ENCODE data around the gene MSANTD7. TPM values are rescaled to one million over a fixed set of nuclear protein-coding genes. Genes with fewer than 3 reads are reported as not detected.

Gene MSANTD7
- total RNA-seq, 2 experiments from 2014 or later = 16.1 to 18.1 TPM

DNA sequence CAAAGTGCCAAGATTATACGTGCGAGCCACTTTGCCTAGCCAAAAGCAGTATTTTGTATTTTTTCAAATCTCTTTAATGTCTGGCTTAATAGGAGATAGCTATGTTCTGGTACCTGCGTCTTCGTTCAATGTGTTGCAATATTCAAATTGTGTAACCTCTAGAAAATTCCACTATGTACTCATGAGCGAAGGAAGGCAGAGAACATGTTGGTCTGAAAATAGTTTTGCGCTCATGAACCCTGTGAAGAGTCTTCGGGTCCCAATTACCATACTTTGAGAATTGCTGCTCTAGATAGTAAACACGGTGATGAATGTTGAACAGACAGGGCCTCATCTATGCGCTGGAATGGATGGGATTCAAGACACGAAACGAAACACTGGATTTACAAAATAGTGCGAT, 37.8 kb downstream of the MSANTD7 start:
- CTCF ChIA-PET = interaction anchor here (0.9 kb wide), 1 partner anchor 30 kb away, joined by 3 read pairs; no protein-coding TSS in a partner anchor
- Mint-ChIP-seq H3K4me3 (no peak overlapping the region), H3K36me3 (peaks cover 2% of the 10 kb centered on the region), H3K27me3 (no peaks in the 10 kb centered on the region), H3K27ac (no peak overlapping the region), H3K4me1 (ENCODE audit: low read depth) (peaks cover 35% of the 10 kb centered on the region), H3K9me3 (no peaks in the 10 kb centered on the region)
- POLR2A ChIA-PET = no interaction called here
- intact Hi-C loops (cut with micrococcal nuclease) = loop anchor here (5.0 kb wide), 5 partner anchors 96 to 489 kb away; no protein-coding TSS in a partner anchor
- DNase-seq = no peak

DNA sequence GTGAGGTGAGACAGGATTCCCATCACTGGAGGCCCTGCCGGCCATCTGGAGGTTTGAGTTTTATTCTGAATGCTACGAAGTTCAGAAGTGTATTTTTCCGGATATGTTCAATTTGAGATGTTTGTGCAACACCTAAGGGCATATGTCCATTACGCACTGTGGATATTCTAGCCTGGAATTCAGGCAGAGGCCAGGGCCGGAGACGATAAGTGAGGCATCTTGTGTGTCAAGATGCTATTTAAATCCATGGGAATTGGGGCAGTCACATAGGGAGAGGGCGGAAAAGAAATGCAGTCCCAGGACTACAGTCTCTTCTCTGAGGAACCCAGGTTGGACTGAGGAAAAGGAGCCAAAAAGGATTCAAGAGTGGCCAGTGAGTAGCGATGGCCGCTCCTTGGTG, 38.7 kb downstream of the MSANTD7 start:
- peaks cover 38% of the 10 kb centered on the region for H3K4me1 Mint-ChIP-seq (ENCODE audit: low read depth)
- intact Hi-C loops (cut with micrococcal nuclease) = loop anchor here (5.0 kb wide), 5 partner anchors 96 to 489 kb away; no protein-coding TSS in a partner anchor
- H3K4me3 Mint-ChIP-seq = peak overlapping the region; percentile 28
- no peaks in the 10 kb centered on the region for H3K9me3 Mint-ChIP-seq
- no peaks in the 10 kb centered on the region for H3K27me3 Mint-ChIP-seq
- ChIA-PET CTCF (interaction anchor here (0.8 to 1.5 kb wide), 2 partner anchors 26 to 95 kb away, joined by 3 to 5 read pairs; no protein-coding TSS in a partner anchor), POLR2A (interaction anchor here (2.0 to 2.4 kb wide), 2 partner anchors 34 to 77 kb away, joined by 6 to 14 read pairs; partner anchors contain the start of gene DCLRE1C)
- no peak for DNase-seq
- H3K36me3 Mint-ChIP-seq = peaks cover 2% of the 10 kb centered on the region
- H3K27ac Mint-ChIP-seq = no peak overlapping the region

DNA sequence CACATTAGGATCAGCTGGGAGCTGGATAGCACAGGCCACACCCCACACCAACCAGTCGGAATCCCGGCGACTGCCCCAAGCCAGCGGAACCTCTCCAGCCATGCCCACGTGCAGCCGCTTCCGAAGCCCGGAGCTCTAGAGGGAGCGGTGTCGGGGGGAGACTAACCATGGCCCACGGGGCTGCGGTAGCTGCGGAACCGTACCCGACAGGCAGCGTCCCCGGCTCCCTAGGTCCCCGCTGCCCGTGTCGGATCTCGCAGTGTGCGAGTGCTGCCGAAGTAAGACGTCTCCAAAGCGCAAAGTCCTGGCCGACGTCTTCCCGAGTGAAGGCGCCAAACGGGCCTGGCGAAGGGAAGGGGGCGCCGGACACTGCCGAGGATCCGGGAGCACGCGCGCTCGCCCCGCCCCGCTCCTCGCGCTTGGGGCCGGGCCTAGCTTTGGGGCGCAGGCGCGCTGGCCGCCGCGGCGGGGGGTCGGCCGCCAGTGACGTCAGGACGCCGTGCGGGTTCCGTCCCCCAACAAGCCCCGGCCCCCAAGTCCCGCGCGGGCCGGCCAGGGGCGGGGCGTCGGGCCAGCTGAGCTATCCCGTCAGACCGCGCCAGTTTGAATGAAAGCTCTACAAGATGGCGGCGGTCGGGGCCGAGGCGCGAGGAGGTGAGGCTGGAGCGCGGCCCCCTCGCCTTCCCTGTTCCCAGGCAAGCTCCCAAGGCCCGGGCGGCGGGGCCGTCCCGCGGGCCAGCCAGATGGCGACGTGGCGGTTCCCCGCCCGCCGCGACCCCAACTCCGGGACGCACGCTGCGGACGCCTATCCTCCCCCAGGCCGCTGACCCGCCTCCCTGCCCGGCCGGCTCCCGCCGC, 40.4 kb downstream of the MSANTD7 start, which contains the start of gene SUV39H2:
SUV39H2 (plus strand) TSS at position 601 of the 858 bp plus-strand sequence; CDS start at position 624, 23 bp downstream.
- Mint-ChIP-seq H3K4me1 (ENCODE audit: low read depth) (peaks cover 41% of the 10 kb centered on the region), H3K36me3 (peaks cover 13% of the 10 kb centered on the region), H3K4me3 (peak within 1 kb of the TSS; percentile 94), H3K9me3 (no peaks in the 10 kb centered on the region), H3K27ac (peak within 1 kb of the TSS; percentile 80), H3K27me3 (no peaks in the 10 kb centered on the region)
- peak; percentile 96 for DNase-seq
- POLR2A ChIA-PET = interaction anchor here (0.6 to 4.4 kb wide), 10 partner anchors 25 to 693 kb away, joined by 3 to 29 read pairs (median 6); partner anchors contain the start of genes CDNF, DCLRE1C, HSPA14 and MSANTD7
- CTCF ChIA-PET = interaction anchor here (0.6 to 2.3 kb wide), 8 partner anchors 11 to 335 kb away, joined by 3 to 12 read pairs (median 4); partner anchors contain the start of genes CDNF, HSPA14 and MSANTD7
- intact Hi-C loops (cut with micrococcal nuclease) = loop anchor here (1.0 to 5.0 kb wide), 11 partner anchors 40 to 693 kb away; partner anchors contain the start of genes CDNF, DCLRE1C, HSPA14 and MSANTD7

DNA sequence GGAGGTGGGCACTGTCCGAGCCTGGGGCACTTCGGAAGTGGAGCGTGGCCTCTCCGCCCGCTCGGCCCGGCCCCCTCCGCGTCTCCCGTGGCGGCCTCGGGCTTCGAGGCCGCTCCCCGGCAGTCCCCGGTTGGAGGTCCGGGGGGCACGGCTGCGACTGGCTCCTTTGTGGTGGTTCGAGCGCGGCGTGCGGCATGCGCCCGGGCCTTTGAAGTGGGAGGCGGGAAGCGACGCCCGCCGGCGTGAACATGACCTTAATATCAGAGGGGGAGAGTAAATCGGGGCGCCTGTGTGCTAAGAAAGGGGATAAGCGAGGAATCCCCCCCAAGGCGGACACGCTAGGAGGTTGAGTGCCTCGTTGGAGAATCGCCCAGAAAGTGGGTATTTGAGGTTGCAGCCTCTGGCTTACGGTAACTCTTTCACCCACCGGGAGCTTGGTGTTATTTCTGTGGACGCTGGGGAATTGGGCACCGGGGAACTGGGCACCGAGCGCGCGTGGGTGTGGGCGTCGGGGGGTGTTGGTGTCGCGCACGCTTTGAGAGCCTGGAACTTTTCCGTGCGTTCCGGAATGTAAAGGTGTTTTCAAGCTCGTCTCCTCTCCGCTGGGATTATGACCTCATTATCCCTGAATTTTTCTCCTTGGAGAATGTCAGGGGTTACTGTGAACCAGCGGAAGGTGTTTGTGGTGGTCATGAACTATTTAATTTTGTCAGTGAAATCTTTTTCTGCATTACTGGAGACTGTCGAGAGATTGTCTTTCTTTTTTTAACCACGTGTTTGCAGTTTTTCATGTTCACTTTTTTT, 41.2 kb downstream of the MSANTD7 start:
- H3K9me3 Mint-ChIP-seq = no peaks in the 10 kb centered on the region
- peaks cover 40% of the 10 kb centered on the region for H3K4me1 Mint-ChIP-seq (ENCODE audit: low read depth)
- peak overlapping the region; percentile 66 for H3K27ac Mint-ChIP-seq
- ChIA-PET POLR2A (interaction anchor here (0.6 to 4.4 kb wide), 10 partner anchors 24 to 694 kb away, joined by 3 to 29 read pairs (median 6); partner anchors contain the start of genes CDNF, DCLRE1C, HSPA14 and MSANTD7), CTCF (interaction anchor here (0.6 to 2.3 kb wide), 5 partner anchors 9 to 336 kb away, joined by 3 to 12 read pairs (median 4); partner anchors contain the start of genes CDNF, HSPA14 and MSANTD7)
- no peaks in the 10 kb centered on the region for H3K27me3 Mint-ChIP-seq
- intact Hi-C loops (cut with micrococcal nuclease) = loop anchor here (2.0 to 5.0 kb wide), 6 partner anchors 93 to 492 kb away; no protein-coding TSS in a partner anchor
- DNase-seq = peak; percentile 52
- peaks cover 17% of the 10 kb centered on the region for H3K36me3 Mint-ChIP-seq
- peak overlapping the region; percentile 86 for H3K4me3 Mint-ChIP-seq

DNA sequence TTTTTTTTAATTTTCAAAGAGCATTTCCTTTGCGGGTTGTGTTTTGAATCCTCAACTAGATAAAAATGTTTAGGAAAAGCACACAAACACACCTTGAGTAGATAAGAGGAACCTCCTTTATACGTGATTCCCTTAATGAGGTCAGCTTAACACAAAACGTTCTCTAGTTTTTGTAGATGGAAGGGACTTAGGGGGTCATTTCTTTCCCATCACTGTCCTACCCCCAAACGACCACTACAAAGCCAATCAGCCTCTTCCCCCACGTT, 41.8 kb downstream of the MSANTD7 start:
- Mint-ChIP-seq H3K36me3 (peaks cover 17% of the 10 kb centered on the region), H3K4me1 (ENCODE audit: low read depth) (peaks cover 40% of the 10 kb centered on the region), H3K27ac (no peak overlapping the region), H3K4me3 (peak overlapping the region; percentile 86), H3K9me3 (no peaks in the 10 kb centered on the region), H3K27me3 (no peaks in the 10 kb centered on the region)
- POLR2A ChIA-PET = interaction anchor here (0.6 to 4.4 kb wide), 5 partner anchors 23 to 695 kb away, joined by 3 to 29 read pairs (median 7); partner anchors contain the start of genes CDNF, HSPA14 and MSANTD7
- DNase-seq = no peak
- CTCF ChIA-PET = interaction anchor here (1.1 to 2.3 kb wide), 2 partner anchors 10 to 23 kb away, joined by 3 to 5 read pairs; no protein-coding TSS in a partner anchor
- intact Hi-C loops (cut with micrococcal nuclease) = loop anchor here (2.0 to 5.0 kb wide), 6 partner anchors 92 to 493 kb away; no protein-coding TSS in a partner anchor

DNA sequence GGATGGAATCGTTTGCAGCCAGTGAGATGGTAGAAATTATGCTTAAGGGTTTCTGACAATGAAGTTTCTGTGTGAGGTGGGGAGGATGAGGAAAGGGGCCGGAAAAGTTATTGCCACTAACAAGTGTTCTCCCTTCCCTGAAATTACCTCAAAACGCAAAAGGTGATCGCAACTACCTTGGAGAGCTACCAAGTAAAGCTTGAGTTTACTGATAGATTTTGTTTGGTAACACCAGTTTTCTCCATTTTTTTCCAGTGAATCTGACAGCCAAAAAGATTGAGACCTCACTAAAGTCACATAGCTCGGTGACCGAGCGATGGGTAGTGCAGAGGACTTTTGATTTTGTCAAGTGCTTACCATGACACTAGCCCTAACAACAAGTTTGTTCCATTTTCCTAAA, 42.1 kb downstream of the MSANTD7 start:
- DNase-seq = no peak
- intact Hi-C loops (cut with micrococcal nuclease) = no loop called here
- peaks cover 17% of the 10 kb centered on the region for H3K36me3 Mint-ChIP-seq
- peak overlapping the region; percentile 86 for H3K4me3 Mint-ChIP-seq
- ChIA-PET POLR2A (interaction anchor here (1.5 to 4.4 kb wide), 3 partner anchors 23 to 43 kb away, joined by 5 to 29 read pairs (median 7); partner anchors contain the start of genes CDNF, HSPA14 and MSANTD7), CTCF (interaction anchor here (1.1 to 2.3 kb wide), 2 partner anchors 10 to 23 kb away, joined by 3 to 5 read pairs; no protein-coding TSS in a partner anchor)
- H3K27ac Mint-ChIP-seq = no peak overlapping the region
- no peaks in the 10 kb centered on the region for H3K27me3 Mint-ChIP-seq
- H3K4me1 Mint-ChIP-seq (ENCODE audit: low read depth) = peaks cover 40% of the 10 kb centered on the region
- H3K9me3 Mint-ChIP-seq = no peaks in the 10 kb centered on the region

DNA sequence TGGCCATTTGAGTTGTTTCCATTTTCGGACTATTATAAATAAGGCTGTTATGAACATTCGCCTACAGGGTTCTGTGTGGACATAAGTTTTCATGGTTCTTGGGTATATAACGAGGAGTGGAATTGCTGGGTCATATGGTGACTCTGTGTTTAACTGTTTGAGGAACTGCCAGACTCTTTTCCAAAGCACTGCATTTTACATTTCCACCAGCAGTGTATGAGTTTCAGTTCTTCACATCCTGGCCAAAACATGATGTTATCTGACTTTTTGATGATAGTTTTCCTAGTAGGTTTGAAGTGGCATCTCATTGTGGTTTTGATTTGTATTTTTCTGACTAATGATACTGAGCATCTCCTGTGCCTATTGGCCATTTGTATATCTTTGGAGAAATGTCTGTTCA, 46.0 kb downstream of the MSANTD7 start:
- no peak for DNase-seq
- Mint-ChIP-seq H3K36me3 (peaks cover 17% of the 10 kb centered on the region), H3K9me3 (no peaks in the 10 kb centered on the region), H3K4me1 (ENCODE audit: low read depth) (peaks cover 23% of the 10 kb centered on the region), H3K27ac (peak overlapping the region; percentile 36), H3K27me3 (no peaks in the 10 kb centered on the region), H3K4me3 (no peak overlapping the region)
- ChIA-PET POLR2A (no interaction called here), CTCF (no interaction called here)
- intact Hi-C loops (cut with micrococcal nuclease) = no loop called here

Other genes with a start within 250 kb of the MSANTD7 start
- gene FAM107B, start 63.4 kb upstream of the MSANTD7 start, total RNA-seq = 100 to 1,000 TPM; 132 to 138 TPM
- 1 to 10 TPM; 1.6 to 1.8 TPM for gene CDNF, start 269 bp upstream of the MSANTD7 start, total RNA-seq
- 10 to 100 TPM; 31.1 to 31.2 TPM for gene HSPA14, start within 50 bp of the MSANTD7 start, total RNA-seq
- gene SUV39H2, start 40.6 kb downstream of the MSANTD7 start, total RNA-seq = 10 to 100 TPM; 38.7 to 39.8 TPM
- 10 to 100 TPM; 17.2 to 18.3 TPM for gene DCLRE1C, start 115.8 kb downstream of the MSANTD7 start, total RNA-seq
- gene MEIG1, start 121.1 kb downstream of the MSANTD7 start, total RNA-seq = 1 to 10 TPM in 1 of 2 experiments, under 1 TPM in 1; 0.95 to 1.4 TPM
- under 1 TPM; 0.31 to 0.34 TPM for gene OLAH, start 205.6 kb downstream of the MSANTD7 start, total RNA-seq